ENCODE results near the gene TMEM234.

The TMEM234 gene

DNA sequence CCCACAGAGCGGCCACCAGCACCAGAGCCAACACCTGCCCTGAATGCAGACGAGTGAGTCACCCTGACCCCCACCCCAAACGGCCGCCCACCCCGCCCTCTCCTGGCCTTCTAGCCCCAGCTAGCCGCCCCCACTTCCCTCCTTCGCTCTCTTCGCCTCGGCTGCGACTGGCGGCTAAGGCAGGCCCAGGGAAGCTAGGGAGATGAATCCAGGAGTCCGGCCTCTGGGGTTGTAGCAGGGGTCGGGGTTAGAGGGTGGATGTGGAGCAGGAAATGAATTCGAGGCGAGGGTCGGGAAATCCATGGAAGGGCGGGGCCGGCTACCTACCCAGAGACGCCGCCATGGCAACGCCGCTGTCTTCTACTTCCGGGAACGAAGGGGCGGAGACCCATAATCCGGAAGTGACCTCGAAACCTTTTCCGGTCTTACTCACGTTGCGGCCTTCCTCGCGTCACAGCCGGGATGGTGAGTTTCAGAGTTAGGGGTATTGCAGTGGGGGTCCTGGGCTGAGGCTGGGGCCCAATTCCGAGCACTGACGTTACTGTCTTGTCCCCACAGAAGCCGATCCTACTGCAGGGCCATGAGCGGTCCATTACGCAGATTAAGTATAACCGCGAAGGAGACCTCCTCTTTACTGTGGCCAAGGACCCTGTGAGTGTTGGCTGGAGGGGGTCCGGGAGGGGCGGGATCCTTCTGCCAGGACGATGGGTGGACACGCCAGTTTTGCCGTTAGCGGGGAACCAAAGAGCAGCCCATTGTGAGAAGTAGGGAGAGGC lies at the start of gene TMEM234, which contains the start of gene EIF3I:
Gene TMEM234 (minus strand): TSS at position 374 of the 776 bp plus-strand sequence. CDS start 31 bp downstream, at position 343.
Gene EIF3I (plus strand): TSS at position 428 of the 776 bp plus-strand sequence. CDS start 35 bp downstream, at position 463.
- Histone ChIP-seq H3K27ac (peak within 1 kb of the TSS; percentile 89), H3K36me3 (ENCODE audit: control insufficient read depth, insufficient read depth, low read length) (no peaks in the 10 kb centered on the region), H3K4me3 (ENCODE audit: low read depth, low read length) (peak within 1 kb of the TSS; percentile 99), H3K9me3 (ENCODE audit: control insufficient read depth, low read length) (no peaks in the 10 kb centered on the region), H3K4me1 (peaks cover 13% of the 10 kb centered on the region), H3K79me2 (peaks cover 11% of the 10 kb centered on the region), H2AFZ (peak within 1 kb of the TSS; percentile 81), H3K27me3 (ENCODE audit: control insufficient read depth, insufficient read depth, low read length) (no peaks in the 10 kb centered on the region), H3K9ac (peak within 1 kb of the TSS; percentile 57), H3K4me2 (ENCODE audit: low read length) (peak within 1 kb of the TSS; percentile 96)
- TF ChIP-seq, protein P1, sequence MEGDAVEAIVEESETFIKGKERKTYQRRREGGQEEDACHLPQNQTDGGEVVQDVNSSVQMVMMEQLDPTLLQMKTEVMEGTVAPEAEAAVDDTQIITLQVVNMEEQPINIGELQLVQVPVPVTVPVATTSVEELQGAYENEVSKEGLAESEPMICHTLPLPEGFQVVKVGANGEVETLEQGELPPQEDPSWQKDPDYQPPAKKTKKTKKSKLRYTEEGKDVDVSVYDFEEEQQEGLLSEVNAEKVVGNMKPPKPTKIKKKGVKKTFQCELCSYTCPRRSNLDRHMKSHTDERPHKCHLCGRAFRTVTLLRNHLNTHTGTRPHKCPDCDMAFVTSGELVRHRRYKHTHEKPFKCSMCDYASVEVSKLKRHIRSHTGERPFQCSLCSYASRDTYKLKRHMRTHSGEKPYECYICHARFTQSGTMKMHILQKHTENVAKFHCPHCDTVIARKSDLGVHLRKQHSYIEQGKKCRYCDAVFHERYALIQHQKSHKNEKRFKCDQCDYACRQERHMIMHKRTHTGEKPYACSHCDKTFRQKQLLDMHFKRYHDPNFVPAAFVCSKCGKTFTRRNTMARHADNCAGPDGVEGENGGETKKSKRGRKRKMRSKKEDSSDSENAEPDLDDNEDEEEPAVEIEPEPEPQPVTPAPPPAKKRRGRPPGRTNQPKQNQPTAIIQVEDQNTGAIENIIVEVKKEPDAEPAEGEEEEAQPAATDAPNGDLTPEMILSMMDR (IDR thresholded peaks at IDR 0.05): no peak

- no peaks in the 10 kb centered on the region for H3K36me3 ChIP-seq (ENCODE audit: control insufficient read depth, insufficient read depth, low read length)
- H3K4me2 ChIP-seq (ENCODE audit: low read length): no peak overlapping the region
- no peak overlapping the region for H2AFZ ChIP-seq
- no peaks in the 10 kb centered on the region for H3K9me3 ChIP-seq (ENCODE audit: control insufficient read depth, low read length)
- H3K27me3 ChIP-seq (ENCODE audit: control insufficient read depth, insufficient read depth, low read length): no peaks in the 10 kb centered on the region
- no peak overlapping the region for H3K9ac ChIP-seq
- H3K4me1 ChIP-seq: no peaks in the 10 kb centered on the region
- H3K79me2 ChIP-seq: no peaks in the 10 kb centered on the region
- TF ChIP-seq, protein P1 (IDR thresholded peaks at IDR 0.05): no peak
- H3K4me3 ChIP-seq (ENCODE audit: low read depth, low read length): no peak overlapping the region
- no peak overlapping the region for H3K27ac ChIP-seq
Observed at GRCh38 chr1:32269744-32270143, 47.6 kb upstream of the TMEM234 start.

- no peak overlapping the region for H3K4me3 ChIP-seq (ENCODE audit: low read depth, low read length)
- no peaks in the 10 kb centered on the region for H3K79me2 ChIP-seq
- no peak overlapping the region for H3K27ac ChIP-seq
- no peaks in the 10 kb centered on the region for H3K9me3 ChIP-seq (ENCODE audit: control insufficient read depth, low read length)
- no peaks in the 10 kb centered on the region for H3K27me3 ChIP-seq (ENCODE audit: control insufficient read depth, insufficient read depth, low read length)
- TF ChIP-seq, protein P1 (IDR thresholded peaks at IDR 0.05): no peak
- H3K4me1 ChIP-seq: no peaks in the 10 kb centered on the region
- H2AFZ ChIP-seq: no peak overlapping the region
- no peaks in the 10 kb centered on the region for H3K36me3 ChIP-seq (ENCODE audit: control insufficient read depth, insufficient read depth, low read length)
- H3K4me2 ChIP-seq (ENCODE audit: low read length): no peak overlapping the region
- no peak overlapping the region for H3K9ac ChIP-seq
Observed at GRCh38 chr1:32266921-32267591, 44.9 kb upstream of the TMEM234 start.

GRCh38 chr1:32265846-32266245 lies 43.7 kb upstream of the TMEM234 start:
- Histone ChIP-seq H3K27ac (no peak overlapping the region), H3K36me3 (ENCODE audit: control insufficient read depth, insufficient read depth, low read length) (no peaks in the 10 kb centered on the region)

More at GRCh38 chr1:32265846-32266245, 43.7 kb upstream of the TMEM234 start:
- H2AFZ ChIP-seq: no peak overlapping the region
- no peak overlapping the region for H3K4me2 ChIP-seq (ENCODE audit: low read length)
- TF ChIP-seq, protein P1 (IDR thresholded peaks at IDR 0.05): no peak
- H3K9me3 ChIP-seq (ENCODE audit: control insufficient read depth, low read length): no peaks in the 10 kb centered on the region
- no peak overlapping the region for H3K9ac ChIP-seq
- no peaks in the 10 kb centered on the region for H3K27me3 ChIP-seq (ENCODE audit: control insufficient read depth, insufficient read depth, low read length)
- no peak overlapping the region for H3K4me3 ChIP-seq (ENCODE audit: low read depth, low read length)
- H3K4me1 ChIP-seq: no peaks in the 10 kb centered on the region
- no peaks in the 10 kb centered on the region for H3K79me2 ChIP-seq

Data from parathyroid adenoma (tissue), 2 donors.